Cardiac fibroblast (primary cell): ENCODE data around the gene ARHGAP6.
A peak's percentile ranks its signal among the peaks of the same experiment; 100 is the strongest.

Source experiments
- DNase-seq, 2 donors: peaks; one replicate each; pipeline versions ENCODE4 v3.0.0 to v3.0.0-alpha.2; 2010; ENCODE audit warnings: low read depth in 2 of 2
- H3K4me3 ChIP-seq, 2 donors: replicated peaks in 1 of 2; 1 replicate in 1 of 2; 2 replicates in 1 of 2; pipeline ENCODE4 v1.5.1; 2011; ENCODE audit warnings: low read depth in 2 of 2, low read length in 2 of 2, mild to moderate bottlenecking in 2 of 2, moderate library complexity in 1 of 2
- TF ChIP-seq, protein P1 (sequence below): IDR thresholded peaks from one replicate; pipeline ENCODE4 v1.5.1; 2011; ENCODE audit warnings: low read depth, mild to moderate bottlenecking, low read length, inconsistent platforms

ARHGAP6 gene

DNA sequence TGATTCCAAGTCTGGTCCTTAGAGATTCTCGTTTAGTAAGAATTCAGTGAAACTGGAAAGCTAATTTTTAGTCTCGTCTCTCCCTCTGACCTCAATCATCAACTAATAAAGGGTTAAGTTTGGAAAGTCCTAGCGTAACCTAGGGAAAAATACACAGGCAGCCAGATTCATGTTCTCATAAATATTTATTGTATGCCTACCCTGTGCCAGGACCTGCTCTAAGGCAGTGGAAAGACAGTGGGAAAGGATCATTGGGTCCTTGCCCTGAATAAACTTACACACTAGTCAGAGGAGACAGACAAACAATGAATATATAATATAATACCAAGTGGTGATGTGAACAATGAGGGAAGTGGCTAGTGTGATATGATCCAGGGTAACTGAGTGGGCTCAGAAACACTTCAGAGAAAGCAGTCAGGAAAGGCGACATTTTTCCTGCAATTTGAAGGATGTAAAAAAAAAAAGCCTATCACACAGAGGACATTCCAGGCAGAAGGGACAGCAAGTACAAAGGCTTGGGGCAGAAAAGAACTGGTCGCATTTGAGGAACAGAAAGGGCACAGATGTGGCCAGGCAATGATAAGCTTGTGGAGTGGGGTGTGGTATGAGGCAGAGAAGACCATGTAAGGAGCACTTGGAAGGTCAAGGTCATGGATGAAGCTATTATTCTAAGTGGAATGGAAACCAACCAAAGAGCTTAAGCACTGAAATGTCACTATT, 243.8 kb downstream of the ARHGAP6 start:
- DNase-seq = no peak
- no peak overlapping the region for H3K4me3 ChIP-seq
- TF ChIP-seq, protein P1, sequence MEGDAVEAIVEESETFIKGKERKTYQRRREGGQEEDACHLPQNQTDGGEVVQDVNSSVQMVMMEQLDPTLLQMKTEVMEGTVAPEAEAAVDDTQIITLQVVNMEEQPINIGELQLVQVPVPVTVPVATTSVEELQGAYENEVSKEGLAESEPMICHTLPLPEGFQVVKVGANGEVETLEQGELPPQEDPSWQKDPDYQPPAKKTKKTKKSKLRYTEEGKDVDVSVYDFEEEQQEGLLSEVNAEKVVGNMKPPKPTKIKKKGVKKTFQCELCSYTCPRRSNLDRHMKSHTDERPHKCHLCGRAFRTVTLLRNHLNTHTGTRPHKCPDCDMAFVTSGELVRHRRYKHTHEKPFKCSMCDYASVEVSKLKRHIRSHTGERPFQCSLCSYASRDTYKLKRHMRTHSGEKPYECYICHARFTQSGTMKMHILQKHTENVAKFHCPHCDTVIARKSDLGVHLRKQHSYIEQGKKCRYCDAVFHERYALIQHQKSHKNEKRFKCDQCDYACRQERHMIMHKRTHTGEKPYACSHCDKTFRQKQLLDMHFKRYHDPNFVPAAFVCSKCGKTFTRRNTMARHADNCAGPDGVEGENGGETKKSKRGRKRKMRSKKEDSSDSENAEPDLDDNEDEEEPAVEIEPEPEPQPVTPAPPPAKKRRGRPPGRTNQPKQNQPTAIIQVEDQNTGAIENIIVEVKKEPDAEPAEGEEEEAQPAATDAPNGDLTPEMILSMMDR = no peak

DNA sequence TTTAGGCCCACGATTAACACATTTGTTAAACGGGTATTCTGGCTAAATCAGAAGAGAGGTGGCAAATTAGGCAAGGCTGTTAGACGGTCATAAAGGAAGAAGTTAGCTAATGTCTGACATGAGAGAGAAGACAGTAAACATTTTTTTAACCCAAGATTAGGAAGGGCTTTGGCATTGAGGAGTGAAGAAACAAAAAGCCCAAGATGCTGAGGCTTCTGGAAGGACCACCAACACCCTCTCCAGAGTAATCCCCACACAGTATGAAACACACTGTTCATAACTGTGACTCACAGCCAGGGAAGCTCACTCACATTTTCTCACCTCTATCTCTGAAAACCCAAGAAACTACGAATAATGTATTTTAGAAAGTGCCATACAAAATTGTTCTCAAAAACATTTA, 244.9 kb downstream of the ARHGAP6 start:
- no peak overlapping the region for H3K4me3 ChIP-seq
- TF ChIP-seq, protein P1 = no peak
- no peak for DNase-seq

DNA sequence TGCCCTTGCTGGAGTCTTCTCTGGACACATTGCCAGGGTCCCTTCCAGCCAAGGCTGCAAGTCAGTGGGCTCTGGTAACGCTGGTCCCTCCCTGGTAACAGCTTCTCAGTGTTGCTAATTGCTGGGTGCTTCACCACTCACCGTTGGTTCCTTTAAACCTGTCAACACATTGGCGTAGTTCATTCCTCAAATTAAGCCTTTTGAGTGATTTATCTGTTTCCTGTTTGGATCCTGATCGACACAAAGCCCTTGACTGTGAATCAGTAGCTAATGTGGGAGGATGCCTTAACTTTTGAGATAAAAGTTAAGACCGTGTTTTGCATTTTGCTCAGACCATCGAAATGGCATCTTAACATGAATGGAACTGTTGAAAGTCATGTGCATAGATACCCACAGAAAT, 246.6 kb downstream of the ARHGAP6 start:
- no peak overlapping the region for H3K4me3 ChIP-seq
- no peak for DNase-seq
- TF ChIP-seq, protein P1 = no peak

GRCh38 chrX:11416600-11416999, 249.1 kb downstream of the ARHGAP6 start:
- TF ChIP-seq, protein P1 = no peak
- DNase-seq = no peak
- H3K4me3 ChIP-seq = no peak overlapping the region

- DNase-seq = no peak
- TF ChIP-seq, protein P1 = no peak
These were observed 251.6 kb downstream of the ARHGAP6 start for GRCh38 chrX:11414091-11414490.

GRCh38 chrX:11412715-11413623, 252.8 kb downstream of the ARHGAP6 start:
- TF ChIP-seq, protein P1 = no peak
- peak; percentile 51 to 76 for DNase-seq
- no peak overlapping the region for H3K4me3 ChIP-seq

More at GRCh38 chrX:11414091-11414490, 251.6 kb downstream of the ARHGAP6 start:
- no peak overlapping the region for H3K4me3 ChIP-seq
